GM10248 (cell line): ENCODE measurements around the gene IFIT1B.

Source experiments
- CTCF ChIA-PET: fragments of 300-600 bp; sonication (Branson Sonifier 250); formaldehyde crosslinking; extraction: SDS; loops from one replicate; lab custom pipeline; 2021; ENCODE audit warnings: antibody characterized with exemption; lab: Yijun Ruan, JAX
- POLR2A ChIA-PET: fragments of 350-650 bp; sonication (Branson Sonifier 250); formaldehyde crosslinking; extraction: SDS; loops from one replicate; lab custom pipeline; 2020; ENCODE audit warnings: antibody characterized with exemption; lab: Yijun Ruan, JAX
- DNase-seq: peaks from one replicate; pipeline ENCODE4 v3.0.0; 2012; ENCODE audit errors: extremely low spot score
- CTCF ChIP-seq: IDR thresholded peaks from 2 replicates; pipeline ENCODE4 v1.5.1; 2012; ENCODE audit warnings: mild to moderate bottlenecking, low read depth; ENCODE audit errors: extremely low read depth, missing control alignments, control extremely low read depth

The IFIT1B gene

GRCh38 chr10:89419548-89419947 lies 41.7 kb downstream of the IFIT1B start:
- ChIA-PET CTCF (interaction anchor here (1.1 to 2.3 kb wide), 4 partner anchors 11 to 50 kb away, joined by 3 to 11 read pairs (median 4); no protein-coding TSS in a partner anchor), POLR2A (no interaction called here)

GRCh38 chr10:89421018-89421476 lies 43.2 kb downstream of the IFIT1B start:
- TF ChIP-seq CTCF: no peak
- POLR2A ChIA-PET: no interaction called here
- no peak for DNase-seq
- CTCF ChIA-PET: no interaction called here

More at GRCh38 chr10:89419548-89419947, 41.7 kb downstream of the IFIT1B start:
- TF ChIP-seq CTCF: no peak
- DNase-seq: no peak

- no peak for DNase-seq
- TF ChIP-seq CTCF: no peak
- ChIA-PET CTCF (no interaction called here), POLR2A (no interaction called here)
These were observed 47.1 kb downstream of the IFIT1B start for GRCh38 chr10:89425000-89425399.

DNA sequence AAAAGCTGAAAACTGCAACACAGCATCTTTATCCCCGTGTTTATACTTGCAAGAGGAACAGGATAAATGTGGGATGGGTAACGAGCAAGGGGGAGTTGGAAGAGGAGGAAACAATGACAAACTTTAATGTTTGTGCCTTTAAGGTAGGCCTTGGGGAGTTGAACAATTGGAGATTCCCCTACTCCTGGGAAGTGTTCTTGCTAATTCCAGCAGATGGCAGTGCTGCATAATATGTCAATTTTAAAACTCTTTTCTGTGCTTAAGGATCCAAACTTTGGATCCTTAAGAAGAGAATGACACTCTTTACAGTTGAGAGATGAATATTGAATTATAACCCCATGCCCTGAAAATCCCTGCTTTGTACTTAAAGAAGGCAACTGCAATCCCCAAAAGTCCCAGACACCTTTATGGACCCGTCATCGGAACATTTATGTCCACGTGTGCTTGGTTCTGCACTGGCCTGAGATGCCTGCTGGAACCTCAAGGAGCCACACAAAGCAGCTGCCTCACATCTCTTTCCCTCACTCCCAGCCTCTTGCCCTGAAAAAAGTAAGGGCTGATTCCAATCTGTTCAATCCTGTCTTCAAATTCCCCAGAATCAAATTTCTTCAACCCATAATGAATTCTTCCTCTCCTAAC lies 48.5 kb downstream of the IFIT1B start:
- POLR2A ChIA-PET: no interaction called here
- CTCF ChIA-PET: interaction anchor here (0.6 kb wide), 1 partner anchor 10 kb away, joined by 3 read pairs; no protein-coding TSS in a partner anchor
- TF ChIP-seq CTCF: peak; percentile 79
- peak; percentile 44 for DNase-seq

- POLR2A ChIA-PET: no interaction called here
- no peak for DNase-seq
These were observed 49.8 kb downstream of the IFIT1B start for GRCh38 chr10:89427629-89428028.

DNA sequence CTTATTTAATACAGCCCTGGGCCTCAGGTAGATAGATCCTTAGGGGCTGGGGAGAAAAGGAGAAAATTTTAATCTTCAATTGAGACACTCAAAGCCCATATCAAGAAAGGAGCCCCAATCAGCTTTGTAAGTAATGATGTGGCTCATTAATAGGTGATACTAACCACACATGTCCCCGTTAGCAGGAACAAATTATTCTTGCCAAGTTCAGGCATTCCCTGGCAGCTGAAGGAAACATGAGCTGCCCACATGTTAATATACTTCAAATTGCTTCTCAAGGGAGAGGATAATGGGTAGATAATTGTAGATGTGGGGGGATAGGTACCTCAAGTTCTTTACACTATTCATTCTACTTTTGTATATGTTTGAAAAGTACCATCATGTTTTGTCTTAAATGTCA lies 51.0 kb downstream of the IFIT1B start:
- CTCF ChIA-PET: interaction anchor here (1.0 to 2.0 kb wide), 3 partner anchors 8 to 134 kb away, joined by 4 to 6 read pairs (median 5); no protein-coding TSS in a partner anchor
- no peak for TF ChIP-seq CTCF
- POLR2A ChIA-PET: no interaction called here
- DNase-seq: no peak

More at GRCh38 chr10:89427629-89428028, 49.8 kb downstream of the IFIT1B start:
- CTCF ChIA-PET: interaction anchor here (1.0 to 2.0 kb wide), 3 partner anchors 9 to 135 kb away, joined by 4 to 6 read pairs (median 5); no protein-coding TSS in a partner anchor
- TF ChIP-seq CTCF: no peak
